Loucy (cell line): ENCODE results near the gene TPO.

Experiments used
- H2AFZ ChIP-seq: fragments of 200-600 bp; sonication (generic); 2 replicates; pipeline ENCODE4 v1.6.0; 2016; ENCODE audit warnings: antibody characterized with exemption, mild to moderate bottlenecking, low read length, moderate library complexity
- H3F3A ChIP-seq: fragments of 200-600 bp; 2 replicates; pipeline ENCODE4 v1.6.0; 2016; ENCODE audit warnings: antibody characterized with exemption, low read depth, mild to moderate bottlenecking
- H3K27me3 ChIP-seq: fragments of 200-600 bp; sonication (generic); 2 replicates; pipeline ENCODE4 v1.6.1; 2014; ENCODE audit warnings: low read length, mild to moderate bottlenecking; ENCODE audit not compliant: insufficient read depth, poor library complexity, severe bottlenecking
- H3K36me3 ChIP-seq: fragments of 200-600 bp; sonication (generic); 2 replicates; pipeline ENCODE4 v1.6.1; 2016; ENCODE audit warnings: low read length; ENCODE audit not compliant: insufficient read depth
- H3K4me1 ChIP-seq: fragments of 200-600 bp; sonication (generic); 2 replicates; pipeline ENCODE4 v1.5.1; 2014; ENCODE audit warnings: low read length, mild to moderate bottlenecking; ENCODE audit not compliant: insufficient read depth, poor library complexity, severe bottlenecking
- H3K4me2 ChIP-seq: fragments of 200-600 bp; sonication (generic); 2 replicates; pipeline ENCODE4 v1.6.0; 2014; ENCODE audit warnings: antibody characterized with exemption, low read length, low read depth, mild to moderate bottlenecking; ENCODE audit not compliant: poor library complexity, severe bottlenecking
- H3K4me3 ChIP-seq: fragments of 200-600 bp; sonication (generic); 2 replicates; pipeline ENCODE4 v1.5.1; 2014; ENCODE audit warnings: low read length, mild to moderate bottlenecking, mixed read lengths; ENCODE audit not compliant: poor library complexity, severe bottlenecking
- H3K79me2 ChIP-seq: fragments of 200-600 bp; sonication (generic); 2 replicates; pipeline ENCODE4 v1.6.1; 2014; ENCODE audit warnings: low read length; ENCODE audit not compliant: insufficient read depth
- H3K9ac ChIP-seq: fragments of 200-600 bp; sonication (generic); 2 replicates; pipeline ENCODE4 v1.6.0; 2014; ENCODE audit warnings: mild to moderate bottlenecking, low read depth, low read length, moderate library complexity; ENCODE audit not compliant: poor library complexity, severe bottlenecking
- H3K9me2 ChIP-seq: fragments of 200-600 bp; sonication (generic); replicated peaks from 2 replicates; pipeline ENCODE4 v1.6.1; 2016; ENCODE audit warnings: low read depth, low read length, mixed read lengths
- H3K9me3 ChIP-seq: fragments of 200-600 bp; sonication (generic); 2 replicates; pipeline ENCODE4 v1.6.1; 2014; ENCODE audit warnings: mild to moderate bottlenecking, antibody characterized with exemption, low read length, low read depth; ENCODE audit not compliant: insufficient read depth
- H4K20me1 ChIP-seq: fragments of 200-600 bp; sonication (generic); 2 replicates; pipeline ENCODE4 v1.6.0; 2014; ENCODE audit warnings: antibody characterized with exemption, low read length, mild to moderate bottlenecking; ENCODE audit not compliant: insufficient read depth, poor library complexity, severe bottlenecking
- EZH2phosphoT487 ChIP-seq: fragments of 200-600 bp; IDR thresholded peaks from 2 replicates; pipeline ENCODE4 v1.6.1; 2018; ENCODE audit warnings: antibody characterized with exemption, mild to moderate bottlenecking, moderate library complexity, borderline replicate concordance
- TF ChIP-seq, protein P1 (sequence below): fragments of 200-600 bp; sonication (generic); conservative IDR thresholded peaks from 2 replicates; pipeline ENCODE4 v1.5.1; 2014; ENCODE audit warnings: mild to moderate bottlenecking, antibody characterized with exemption, low read length

TPO gene

DNA sequence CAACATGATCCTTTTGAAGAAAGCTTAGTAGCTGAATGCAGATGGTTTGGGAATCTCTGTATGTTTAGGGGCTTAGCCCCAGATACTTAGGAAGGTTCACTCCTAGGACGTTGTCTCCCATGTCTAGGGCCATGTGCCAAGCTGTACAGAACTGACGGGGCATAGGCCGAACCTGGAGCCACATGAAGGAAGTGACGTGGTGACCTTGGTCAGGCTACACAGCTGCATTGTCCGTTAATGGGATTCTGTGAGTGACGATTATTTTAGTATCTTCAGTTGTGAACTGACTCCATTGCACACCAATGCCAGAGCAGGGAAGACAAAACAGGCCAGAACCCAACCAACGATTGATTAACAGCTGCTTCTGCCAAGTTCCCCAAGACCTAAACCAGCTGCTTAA, 139.3 kb downstream of the TPO start:
- Histone ChIP-seq H2AFZ (no peak overlapping the region), H3K4me2 (no peak overlapping the region), H3F3A (no peaks in the 10 kb centered on the region), H3K79me2 (no peaks in the 10 kb centered on the region), H3K4me1 (no peaks in the 10 kb centered on the region), H3K9me2 (no peaks in the 10 kb centered on the region), H3K4me3 (no peak overlapping the region), H3K9me3 (no peaks in the 10 kb centered on the region), H3K36me3 (no peaks in the 10 kb centered on the region), H3K9ac (no peak overlapping the region), H3K27me3 (no peaks in the 10 kb centered on the region), H4K20me1 (no peaks in the 10 kb centered on the region)
- TF ChIP-seq EZH2phosphoT487 = no peak
- TF ChIP-seq, protein P1, sequence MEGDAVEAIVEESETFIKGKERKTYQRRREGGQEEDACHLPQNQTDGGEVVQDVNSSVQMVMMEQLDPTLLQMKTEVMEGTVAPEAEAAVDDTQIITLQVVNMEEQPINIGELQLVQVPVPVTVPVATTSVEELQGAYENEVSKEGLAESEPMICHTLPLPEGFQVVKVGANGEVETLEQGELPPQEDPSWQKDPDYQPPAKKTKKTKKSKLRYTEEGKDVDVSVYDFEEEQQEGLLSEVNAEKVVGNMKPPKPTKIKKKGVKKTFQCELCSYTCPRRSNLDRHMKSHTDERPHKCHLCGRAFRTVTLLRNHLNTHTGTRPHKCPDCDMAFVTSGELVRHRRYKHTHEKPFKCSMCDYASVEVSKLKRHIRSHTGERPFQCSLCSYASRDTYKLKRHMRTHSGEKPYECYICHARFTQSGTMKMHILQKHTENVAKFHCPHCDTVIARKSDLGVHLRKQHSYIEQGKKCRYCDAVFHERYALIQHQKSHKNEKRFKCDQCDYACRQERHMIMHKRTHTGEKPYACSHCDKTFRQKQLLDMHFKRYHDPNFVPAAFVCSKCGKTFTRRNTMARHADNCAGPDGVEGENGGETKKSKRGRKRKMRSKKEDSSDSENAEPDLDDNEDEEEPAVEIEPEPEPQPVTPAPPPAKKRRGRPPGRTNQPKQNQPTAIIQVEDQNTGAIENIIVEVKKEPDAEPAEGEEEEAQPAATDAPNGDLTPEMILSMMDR = no peak

DNA sequence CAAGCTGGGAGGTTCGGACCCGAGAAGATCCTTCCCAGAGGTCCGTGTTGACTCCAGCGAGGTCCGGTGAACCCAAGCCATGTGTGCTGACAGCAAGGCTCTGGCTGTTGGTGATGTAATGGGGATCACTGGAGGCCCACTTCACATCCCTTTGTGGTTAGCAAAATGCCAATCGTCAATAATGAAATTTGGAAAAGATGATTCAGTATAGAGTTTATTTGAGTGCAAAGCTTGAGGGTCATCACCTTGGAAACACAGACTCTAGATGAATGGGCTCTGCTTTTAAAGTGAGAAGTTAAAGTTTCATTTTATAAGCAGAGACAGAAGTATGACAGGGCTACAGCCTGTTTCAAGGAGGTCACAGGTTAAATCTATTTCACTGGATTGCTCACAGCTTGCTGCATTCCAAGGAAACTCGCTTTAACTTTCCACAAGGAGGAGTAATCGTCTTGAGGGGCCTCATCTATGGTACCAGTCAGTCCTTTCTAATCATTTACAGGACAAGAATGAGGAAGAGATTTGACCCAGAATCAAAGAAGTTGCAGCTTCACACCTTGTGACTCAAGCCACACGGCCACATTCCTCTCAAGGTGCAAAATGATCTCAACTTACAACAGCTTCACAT, 140.5 kb downstream of the TPO start:
- TF ChIP-seq EZH2phosphoT487 = no peak
- TF ChIP-seq, protein P1 = no peak
- H2AFZ ChIP-seq = no peak overlapping the region
- H4K20me1 ChIP-seq = no peaks in the 10 kb centered on the region
- H3K4me1 ChIP-seq = no peaks in the 10 kb centered on the region
- H3F3A ChIP-seq = no peaks in the 10 kb centered on the region
- H3K36me3 ChIP-seq = no peaks in the 10 kb centered on the region
- no peaks in the 10 kb centered on the region for H3K79me2 ChIP-seq
- H3K9ac ChIP-seq = no peak overlapping the region
- no peaks in the 10 kb centered on the region for H3K9me2 ChIP-seq
- no peak overlapping the region for H3K4me2 ChIP-seq
- no peaks in the 10 kb centered on the region for H3K27me3 ChIP-seq
- no peak overlapping the region for H3K4me3 ChIP-seq
- no peaks in the 10 kb centered on the region for H3K9me3 ChIP-seq

DNA sequence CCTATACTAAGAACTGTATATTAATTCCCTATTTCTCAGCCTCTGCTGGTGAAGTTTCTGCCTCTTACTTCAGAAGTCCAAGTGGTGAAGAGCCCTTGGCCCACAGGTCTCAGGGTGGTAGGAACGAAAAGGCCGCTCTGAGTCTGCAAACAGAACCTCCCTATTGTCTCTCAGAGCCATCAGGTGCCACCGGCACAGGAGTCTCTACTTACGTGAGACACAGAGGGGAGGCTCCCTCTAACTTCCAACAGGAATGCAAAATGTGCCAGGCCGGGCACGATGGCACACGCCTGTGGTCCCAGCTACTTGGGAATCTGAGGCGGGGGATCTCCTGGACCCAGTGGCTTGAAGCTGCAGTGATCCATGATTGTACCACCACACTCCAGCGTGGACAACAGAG, 143.0 kb downstream of the TPO start:
- no peak overlapping the region for H3K9ac ChIP-seq
- no peaks in the 10 kb centered on the region for H3K4me1 ChIP-seq
- H3F3A ChIP-seq = no peaks in the 10 kb centered on the region
- H3K79me2 ChIP-seq = no peaks in the 10 kb centered on the region
- H3K9me2 ChIP-seq = no peaks in the 10 kb centered on the region
- TF ChIP-seq, protein P1 = no peak
- TF ChIP-seq EZH2phosphoT487 = no peak
- no peaks in the 10 kb centered on the region for H3K27me3 ChIP-seq
- no peaks in the 10 kb centered on the region for H4K20me1 ChIP-seq
- H3K4me3 ChIP-seq = no peak overlapping the region
- no peak overlapping the region for H3K4me2 ChIP-seq
- no peaks in the 10 kb centered on the region for H3K9me3 ChIP-seq
- no peaks in the 10 kb centered on the region for H3K36me3 ChIP-seq
- no peak overlapping the region for H2AFZ ChIP-seq
